ENCODE measurements around the gene SLC8A1.

Gene SLC8A1

DNA sequence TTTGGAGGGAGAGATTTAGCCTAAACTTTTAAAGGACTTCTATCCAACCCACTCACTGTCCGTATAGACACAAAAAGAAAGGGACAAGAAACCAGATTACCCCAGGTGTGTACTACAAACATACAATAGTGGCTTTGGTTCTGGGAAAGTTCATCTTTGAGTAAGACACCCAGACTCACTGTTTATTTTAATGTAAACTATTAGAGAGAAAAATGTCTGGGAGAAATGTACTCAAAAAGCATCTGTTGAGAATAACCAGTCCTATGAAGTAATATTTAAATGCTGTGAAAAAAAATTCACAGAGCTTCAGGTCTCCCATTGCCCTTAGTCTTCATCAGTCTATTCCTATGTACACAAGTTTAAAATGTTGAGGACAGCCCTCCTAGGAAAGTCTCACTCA lies 107.5 kb downstream of the SLC8A1 start:
- no peak for DNase-seq (ENCODE audit: low read depth)
- H3K4me3 ChIP-seq (ENCODE audit: low read depth, low read length), result no peak overlapping the region
- TF ChIP-seq, protein P1, sequence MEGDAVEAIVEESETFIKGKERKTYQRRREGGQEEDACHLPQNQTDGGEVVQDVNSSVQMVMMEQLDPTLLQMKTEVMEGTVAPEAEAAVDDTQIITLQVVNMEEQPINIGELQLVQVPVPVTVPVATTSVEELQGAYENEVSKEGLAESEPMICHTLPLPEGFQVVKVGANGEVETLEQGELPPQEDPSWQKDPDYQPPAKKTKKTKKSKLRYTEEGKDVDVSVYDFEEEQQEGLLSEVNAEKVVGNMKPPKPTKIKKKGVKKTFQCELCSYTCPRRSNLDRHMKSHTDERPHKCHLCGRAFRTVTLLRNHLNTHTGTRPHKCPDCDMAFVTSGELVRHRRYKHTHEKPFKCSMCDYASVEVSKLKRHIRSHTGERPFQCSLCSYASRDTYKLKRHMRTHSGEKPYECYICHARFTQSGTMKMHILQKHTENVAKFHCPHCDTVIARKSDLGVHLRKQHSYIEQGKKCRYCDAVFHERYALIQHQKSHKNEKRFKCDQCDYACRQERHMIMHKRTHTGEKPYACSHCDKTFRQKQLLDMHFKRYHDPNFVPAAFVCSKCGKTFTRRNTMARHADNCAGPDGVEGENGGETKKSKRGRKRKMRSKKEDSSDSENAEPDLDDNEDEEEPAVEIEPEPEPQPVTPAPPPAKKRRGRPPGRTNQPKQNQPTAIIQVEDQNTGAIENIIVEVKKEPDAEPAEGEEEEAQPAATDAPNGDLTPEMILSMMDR (IDR thresholded peaks at IDR 0.05; ENCODE audit: low read depth, low read length, missing control alignments), result no peak

DNA sequence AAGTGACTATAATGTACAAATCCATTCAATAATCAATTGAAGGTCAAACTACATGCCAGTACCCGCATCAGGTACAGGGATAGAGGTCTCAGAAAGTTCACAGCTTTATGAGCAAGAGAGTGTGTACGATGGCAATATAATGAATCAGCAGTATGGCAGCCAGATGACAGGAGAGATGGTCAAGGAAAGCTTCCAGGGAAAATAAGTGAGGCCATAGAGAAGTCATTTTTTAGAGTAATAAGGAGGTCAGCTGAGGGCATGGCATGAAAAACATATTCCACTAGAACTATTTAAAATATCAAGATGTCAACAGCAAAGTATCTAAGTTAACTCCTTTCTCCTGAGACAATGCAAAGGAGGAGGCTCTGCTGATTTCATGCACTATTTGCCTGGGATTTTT lies 108.0 kb downstream of the SLC8A1 start:
- DNase-seq (ENCODE audit: low read depth), result no peak
- TF ChIP-seq, protein P1 (IDR thresholded peaks at IDR 0.05; ENCODE audit: low read depth, low read length, missing control alignments), result no peak
- H3K4me3 ChIP-seq (ENCODE audit: low read depth, low read length), result no peak overlapping the region

DNA sequence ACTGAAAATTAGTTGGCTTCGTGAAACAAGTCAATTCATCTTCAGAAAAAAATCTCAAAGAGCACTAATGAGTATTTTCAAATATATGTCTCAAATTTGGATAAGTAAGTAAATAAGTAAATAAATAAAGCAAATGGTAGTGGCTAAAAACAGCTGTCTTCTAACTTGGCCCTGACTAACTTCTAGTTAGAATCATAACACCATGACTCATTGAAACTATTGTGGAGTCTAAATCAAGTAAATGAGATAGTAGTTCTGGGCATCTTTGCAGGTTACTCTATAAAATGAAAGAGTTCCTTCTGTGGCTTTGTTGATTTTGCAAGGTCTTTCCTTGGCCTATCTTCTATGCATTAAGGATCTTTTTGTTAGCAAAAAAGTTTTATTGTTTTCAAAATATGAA lies 110.7 kb downstream of the SLC8A1 start:
- DNase-seq (ENCODE audit: low read depth), result no peak
- H3K4me3 ChIP-seq (ENCODE audit: low read depth, low read length), result no peak overlapping the region
- TF ChIP-seq, protein P1 (IDR thresholded peaks at IDR 0.05; ENCODE audit: low read depth, low read length, missing control alignments), result no peak

GRCh38 chr2:40339026-40339425 lies 112.9 kb downstream of the SLC8A1 start:
- no peak for DNase-seq (ENCODE audit: low read depth)
- TF ChIP-seq, protein P1 (IDR thresholded peaks at IDR 0.05; ENCODE audit: low read depth, low read length, missing control alignments), result no peak
- no peak overlapping the region for H3K4me3 ChIP-seq (ENCODE audit: low read depth, low read length)

GRCh38 chr2:40332191-40332826 lies 119.6 kb downstream of the SLC8A1 start:
- H3K4me3 ChIP-seq (ENCODE audit: low read depth, low read length), result no peak overlapping the region
- DNase-seq (ENCODE audit: low read depth), result no peak
- TF ChIP-seq, protein P1 (IDR thresholded peaks at IDR 0.05; ENCODE audit: low read depth, low read length, missing control alignments), result no peak

- DNase-seq (ENCODE audit: low read depth), result no peak
- H3K4me3 ChIP-seq (ENCODE audit: low read depth, low read length), result no peak overlapping the region
- TF ChIP-seq, protein P1 (IDR thresholded peaks at IDR 0.05; ENCODE audit: low read depth, low read length, missing control alignments), result no peak
These were observed 121.8 kb downstream of the SLC8A1 start for GRCh38 chr2:40330096-40330495.

DNA sequence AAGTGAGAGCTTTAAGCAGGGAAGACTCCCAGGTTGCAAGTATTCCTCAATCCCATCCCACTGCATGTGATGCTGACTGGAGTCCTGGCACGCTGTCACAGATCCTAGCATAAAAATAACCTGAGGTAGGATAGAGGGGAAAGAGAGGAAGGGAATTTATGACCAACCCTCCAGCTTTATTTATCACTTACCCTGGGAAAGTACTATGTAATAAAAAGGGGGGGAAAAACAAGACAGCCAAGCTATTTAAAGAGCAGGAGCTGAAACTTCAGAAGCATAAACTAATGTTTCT lies 122.2 kb downstream of the SLC8A1 start:
- no peak overlapping the region for H3K4me3 ChIP-seq (ENCODE audit: low read depth, low read length)
- DNase-seq (ENCODE audit: low read depth), result no peak
- TF ChIP-seq, protein P1 (IDR thresholded peaks at IDR 0.05; ENCODE audit: low read depth, low read length, missing control alignments), result no peak

All from GM12864 (cell line).